Bronchial epithelial cell (primary cell): ENCODE results near the gene C2CD2. TPM values are rescaled to one million over a fixed set of nuclear protein-coding genes. Genes with fewer than 3 reads are reported as not detected.

Experiments
- DNase-seq: peaks from one replicate; pipeline ENCODE4 v3.0.0-alpha.2; 2010; ENCODE audit warnings: low read depth
- FAIRE-seq: peaks from 2 replicates; lab custom pipeline; 2011; peaks lifted over from hg19 to GRCh38; lab: Jason Lieb, UNC
- H3K27me3 ChIP-seq: 2 replicates; pipeline ENCODE4 v1.5.1; 2011; ENCODE audit warnings: low read length; ENCODE audit not compliant: control insufficient read depth, insufficient read depth
- H3K36me3 ChIP-seq: 2 replicates; pipeline ENCODE4 v1.5.1; 2011; ENCODE audit warnings: low read length; ENCODE audit not compliant: control insufficient read depth, insufficient read depth
- H3K4me3 ChIP-seq: 2 replicates; pipeline ENCODE4 v1.5.1; 2011; ENCODE audit warnings: mild to moderate bottlenecking, low read depth, low read length, control low read depth
- CTCF ChIP-seq: IDR thresholded peaks from 2 replicates; pipeline ENCODE4 v1.5.1; 2011; ENCODE audit warnings: mild to moderate bottlenecking, moderate library complexity, low read length, control low read depth, inconsistent platforms; ENCODE audit not compliant: insufficient read depth, severe bottlenecking
- total RNA-seq: library from RNA; depleted of rRNA; stranded (reverse); fragments of >200 nt; gene quantifications from 2 replicates; pipeline ENCODE4 v1.2.1, GENCODE V29; 2014

C2CD2 gene
- total RNA-seq, 1 donor from 2014 or later: 6.6 TPM

- Histone ChIP-seq H3K27me3 (no peaks in the 10 kb centered on the region), H3K4me3 (no peak overlapping the region), H3K36me3 (peaks cover 2% of the 10 kb centered on the region)
- DNase-seq (no peak), FAIRE-seq (no peak)
- no peak for TF ChIP-seq CTCF
Observed at GRCh38 chr21:41868062-41868710, 85.6 kb downstream of the C2CD2 start.

GRCh38 chr21:41867313-41867712 lies 86.5 kb downstream of the C2CD2 start:
- FAIRE-seq: no peak
- TF ChIP-seq CTCF: no peak
- Histone ChIP-seq H3K27me3 (no peaks in the 10 kb centered on the region), H3K4me3 (no peak overlapping the region), H3K36me3 (peaks cover 2% of the 10 kb centered on the region)
- DNase-seq: no peak

- no peak overlapping the region for H3K4me3 ChIP-seq
- FAIRE-seq (no peak), DNase-seq (no peak)
- peaks cover under 1% of the 10 kb centered on the region for H3K36me3 ChIP-seq
- no peak for TF ChIP-seq CTCF
- H3K27me3 ChIP-seq: no peaks in the 10 kb centered on the region
Observed at GRCh38 chr21:41866274-41866809, 87.5 kb downstream of the C2CD2 start.

- Histone ChIP-seq H3K27me3 (no peaks in the 10 kb centered on the region), H3K4me3 (no peak overlapping the region), H3K36me3 (no peaks in the 10 kb centered on the region)
- TF ChIP-seq CTCF: no peak
- DNase-seq (no peak), FAIRE-seq (no peak)
Observed at GRCh38 chr21:41865002-41865777, 88.6 kb downstream of the C2CD2 start.

- DNase-seq (no peak), FAIRE-seq (no peak)
- no peak overlapping the region for H3K4me3 ChIP-seq
- no peak for TF ChIP-seq CTCF
- peaks cover 2% of the 10 kb centered on the region for H3K36me3 ChIP-seq
- H3K27me3 ChIP-seq: no peaks in the 10 kb centered on the region
Observed at GRCh38 chr21:41864311-41865001, 89.4 kb downstream of the C2CD2 start.
